Common myeloid progenitor, CD34-positive (primary cell): Measurements from ENCODE around the gene KDM4C.
A peak's percentile ranks its signal among the peaks of the same experiment; 100 is the strongest.
"Not testable (repeated sequence)": the region's sequence is repeated elsewhere in the genome, so short reads cannot be mapped to it uniquely, and the experiment has no call there.

Experiments
- CTCF ChIA-PET: fragments of 350-600 bp; sonication (Branson Sonifier 250); formaldehyde crosslinking; loops from one replicate; lab custom pipeline; 2021; ENCODE audit warnings: antibody characterized with exemption; lab: Charles Lee
- POLR2A ChIA-PET: fragments of 350-600 bp; sonication (Branson Sonifier 250); formaldehyde crosslinking; loops from one replicate; lab custom pipeline; 2021; ENCODE audit warnings: antibody characterized with exemption; lab: Charles Lee
- DNase-seq, 3 donors: peaks; one replicate each; pipeline versions ENCODE4 v3.0.0 to v3.0.0-alpha.2; 2013
- H3K27ac ChIP-seq, 2 experiments: 1 replicate in 1 of 2; 2 replicates in 1 of 2; pipeline ENCODE4 v1.7.0; 2013; ENCODE audit warnings: inconsistent platforms in 2 of 2, low read length in 2 of 2, mild to moderate bottlenecking in 2 of 2, low read depth in 1 of 2, moderate library complexity in 1 of 2; ENCODE audit not compliant: severe bottlenecking in 2 of 2, insufficient read depth in 1 of 2, poor library complexity in 1 of 2
- H3K27me3 ChIP-seq, 5 experiments: replicated peaks in 2 of 5; 1 replicate in 3 of 5; 2 replicates in 2 of 5; pipeline versions ENCODE4 v1.6.1 to v1.7.0; 2013; ENCODE audit warnings: low read length in 4 of 5, mild to moderate bottlenecking in 2 of 5, moderate library complexity in 2 of 5, inconsistent platforms in 1 of 5; ENCODE audit not compliant: insufficient read depth in 5 of 5, control insufficient read depth in 4 of 5
- H3K36me3 ChIP-seq, 4 experiments: 1 replicate in 2 of 4; 2 replicates in 2 of 4; pipeline versions ENCODE4 v1.6.1 to v1.7.0; 2013; ENCODE audit warnings: low read length in 3 of 4, control low read depth in 1 of 4, mild to moderate bottlenecking in 1 of 4; ENCODE audit not compliant: control insufficient read depth in 4 of 4, insufficient read depth in 4 of 4
- H3K4me1 ChIP-seq, 4 experiments: 1 replicate in 3 of 4; 2 replicates in 1 of 4; pipeline versions ENCODE4 v1.6.1 to v1.7.1; 2013; ENCODE audit warnings: low read length in 3 of 4, mild to moderate bottlenecking in 3 of 4, control low read depth in 1 of 4, inconsistent platforms in 1 of 4, moderate library complexity in 1 of 4; ENCODE audit not compliant: control insufficient read depth in 4 of 4, insufficient read depth in 4 of 4; ENCODE audit errors: control extremely low read depth in 1 of 4
- H3K4me3 ChIP-seq, 7 experiments: 1 replicate in 4 of 7; 2 replicates in 3 of 7; pipeline versions ENCODE4 v1.5.1 to v1.7.0; 2013; ENCODE audit warnings: mild to moderate bottlenecking in 7 of 7, low read length in 6 of 7, moderate library complexity in 6 of 7, inconsistent platforms in 2 of 7, low read depth in 2 of 7, control low read depth in 1 of 7; ENCODE audit not compliant: insufficient read depth in 4 of 7, control insufficient read depth in 1 of 7; ENCODE audit errors: extremely low read depth in 1 of 7
- H3K9me3 ChIP-seq, 5 experiments: 1 replicate in 4 of 5; 2 replicates in 1 of 5; pipeline versions ENCODE4 v1.6.1 to v1.7.1; 2013; ENCODE audit warnings: low read length in 4 of 5, mild to moderate bottlenecking in 2 of 5, inconsistent platforms in 1 of 5, low read depth in 1 of 5, moderate library complexity in 1 of 5; ENCODE audit not compliant: control insufficient read depth in 4 of 5, insufficient read depth in 2 of 5; ENCODE audit errors: control extremely low read depth in 1 of 5
- WGBS: methylation state at CpG from one replicate; pipeline ENCODE4 v1.1.5; 2013; ENCODE audit not compliant: insufficient coverage; 5-methylcytosine and 5-hydroxymethylcytosine counted together

The KDM4C gene

GRCh38 chr9:6789017-6789338 lies 31.2 kb downstream of the KDM4C start:
- POLR2A ChIA-PET, H3K27me3 ChIP-seq, CTCF ChIA-PET, H3K4me3 ChIP-seq, DNase-seq, H3K36me3 ChIP-seq, H3K27ac ChIP-seq, H3K9me3 ChIP-seq: not testable (repeated sequence)
- WGBS: 100% methylated on average over 3 of the region's 9 CpGs
- H3K4me1 ChIP-seq: peaks cover 0 to 12% (median 1%) of the 10 kb centered on the region in 4 experiments

DNA sequence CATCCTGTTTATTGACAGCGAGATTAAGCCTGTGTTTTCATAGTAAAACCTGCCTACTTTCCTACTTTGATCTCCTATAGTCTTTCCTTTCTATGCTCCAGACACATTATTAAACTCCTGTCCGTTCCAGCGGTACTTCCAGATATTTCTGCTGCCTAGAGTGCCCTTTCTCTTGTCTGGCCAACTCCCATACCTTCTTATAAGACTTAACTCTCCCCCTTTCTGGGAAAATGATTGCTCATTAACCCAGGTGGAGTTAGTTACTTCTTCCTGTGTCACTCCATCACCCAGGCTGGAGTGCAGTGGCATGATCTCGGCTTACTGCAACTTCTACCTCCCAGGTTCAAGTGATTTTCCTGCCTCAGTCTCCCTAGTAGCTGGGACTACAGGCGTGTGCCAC lies 33.1 kb downstream of the KDM4C start:
- ChIA-PET CTCF (no interaction called here), POLR2A (no interaction called here)
- Histone ChIP-seq H3K4me1 (no peaks in the 10 kb centered on the region), H3K4me3 (no peak overlapping the region), H3K27ac (no peak overlapping the region), H3K36me3 (peaks cover 4 to 15% (median 11%) of the 10 kb centered on the region in 4 experiments), H3K27me3 (no peaks in the 10 kb centered on the region), H3K9me3 (no peaks in the 10 kb centered on the region)
- no peak for DNase-seq
- 88% methylated on average over 3 of the region's 5 CpGs for WGBS

- no peak overlapping the region for H3K4me3 ChIP-seq
- POLR2A ChIA-PET: no interaction called here
- WGBS: 100% methylated on average over 1 of the region's 3 CpGs
- H3K4me1 ChIP-seq: no peaks in the 10 kb centered on the region
- no peaks in the 10 kb centered on the region for H3K9me3 ChIP-seq
- CTCF ChIA-PET: no interaction called here
- H3K27ac ChIP-seq: no peak overlapping the region
- H3K27me3 ChIP-seq: no peaks in the 10 kb centered on the region
- H3K36me3 ChIP-seq: peaks cover 4 to 15% (median 11%) of the 10 kb centered on the region in 4 experiments
- DNase-seq: no peak
Measured at GRCh38 chr9:6793203-6793602, 35.4 kb downstream of the KDM4C start.

GRCh38 chr9:6794936-6795335 lies 37.2 kb downstream of the KDM4C start:
- DNase-seq: no peak
- peaks cover 4 to 18% (median 11%) of the 10 kb centered on the region in 4 experiments for H3K36me3 ChIP-seq
- H3K4me1 ChIP-seq: no peaks in the 10 kb centered on the region
- no peak overlapping the region for H3K4me3 ChIP-seq
- 100% methylated on average over 1 of the region's 1 CpG for WGBS
- ChIA-PET POLR2A (interaction anchor here (0.5 to 0.7 kb wide), 2 partner anchors 25 to 74 kb away, joined by 3 read pairs; no protein-coding TSS in a partner anchor), CTCF (no interaction called here)
- H3K27me3 ChIP-seq: no peaks in the 10 kb centered on the region
- H3K9me3 ChIP-seq: peaks cover 0 to 2% (median 0%) of the 10 kb centered on the region in 5 experiments
- no peak overlapping the region for H3K27ac ChIP-seq

DNA sequence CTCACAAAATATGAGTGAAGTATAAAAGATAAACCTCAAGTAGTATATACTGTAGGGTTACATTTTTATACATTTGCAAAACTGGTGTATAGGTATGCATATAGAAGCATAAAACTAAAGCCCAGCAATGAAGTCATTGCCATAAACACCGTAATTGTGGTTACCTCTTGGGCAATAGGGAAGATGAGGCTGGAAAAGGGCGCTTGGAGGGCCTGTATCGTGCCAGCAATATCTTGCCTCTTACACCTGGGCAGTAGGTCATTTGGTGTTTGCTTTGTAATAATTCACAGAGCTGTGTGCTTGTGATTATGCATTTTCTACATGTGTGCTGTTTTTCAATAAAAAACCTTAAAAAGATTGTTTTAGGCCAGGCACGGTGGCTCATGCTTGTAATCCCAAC lies 45.2 kb downstream of the KDM4C start:
- peaks cover 3 to 17% (median 6%) of the 10 kb centered on the region in 4 experiments for H3K36me3 ChIP-seq
- ChIA-PET POLR2A (interaction anchor here (0.6 kb wide), 1 partner anchor 45 kb away, joined by 3 read pairs; the partner anchor contains the start of gene KDM4C), CTCF (interaction anchor here (1.2 kb wide), 1 partner anchor 15 kb away, joined by 3 read pairs; no protein-coding TSS in a partner anchor)
- H3K9me3 ChIP-seq: peaks cover 0 to 2% (median 0%) of the 10 kb centered on the region in 5 experiments
- H3K4me3 ChIP-seq: no peak overlapping the region
- H3K4me1 ChIP-seq: no peaks in the 10 kb centered on the region
- H3K27me3 ChIP-seq: no peaks in the 10 kb centered on the region
- H3K27ac ChIP-seq: no peak overlapping the region
- DNase-seq: no peak
- 96% methylated on average over 4 of the region's 4 CpGs for WGBS

DNA sequence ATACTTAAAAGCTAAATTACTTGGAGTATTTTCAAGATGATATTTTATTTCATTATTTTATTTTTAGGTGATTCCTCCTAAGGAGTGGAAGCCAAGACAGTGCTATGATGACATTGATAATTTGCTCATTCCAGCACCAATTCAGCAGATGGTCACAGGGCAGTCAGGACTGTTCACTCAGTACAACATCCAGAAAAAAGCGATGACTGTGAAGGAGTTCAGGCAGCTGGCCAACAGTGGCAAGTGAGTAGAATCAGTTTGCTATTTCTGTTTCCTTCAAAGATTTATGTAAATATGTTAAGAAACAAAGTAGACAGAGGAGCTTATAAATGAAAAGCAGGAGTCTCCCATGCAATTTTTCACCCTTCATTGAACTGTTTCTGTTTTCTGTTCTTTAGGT lies 47.8 kb downstream of the KDM4C start:
- ChIA-PET CTCF (interaction anchor here (0.6 to 1.1 kb wide), 3 partner anchors 10 to 652 kb away, joined by 3 read pairs; no protein-coding TSS in a partner anchor), POLR2A (no interaction called here)
- WGBS: 100% methylated on average over 1 of the region's 1 CpG
- DNase-seq: peak in 1 of 3 donors; percentile 8
- Histone ChIP-seq H3K4me3 (no peak overlapping the region), H3K9me3 (no peaks in the 10 kb centered on the region), H3K27ac (no peak overlapping the region), H3K4me1 (no peaks in the 10 kb centered on the region), H3K36me3 (peaks cover 5 to 20% (median 6%) of the 10 kb centered on the region in 4 experiments), H3K27me3 (no peaks in the 10 kb centered on the region)

- CTCF ChIA-PET: interaction anchor here (0.6 to 1.1 kb wide), 2 partner anchors 10 to 652 kb away, joined by 3 read pairs; no protein-coding TSS in a partner anchor
Measured at GRCh38 chr9:6806318-6806717, 48.5 kb downstream of the KDM4C start.

More at GRCh38 chr9:6806318-6806717, 48.5 kb downstream of the KDM4C start:
- H3K27me3 ChIP-seq, H3K27ac ChIP-seq, DNase-seq, H3K4me1 ChIP-seq, POLR2A ChIA-PET, H3K4me3 ChIP-seq, H3K9me3 ChIP-seq: not testable (repeated sequence)
- H3K36me3 ChIP-seq: peaks cover 2 to 20% (median 6%) of the 10 kb centered on the region in 4 experiments
- WGBS: no CpG with 5 or more reads among the region's 6 CpGs
